RWPE1 (cell line): Measurements from ENCODE around the gene SLC25A22.

Experiments
- CTCF ChIA-PET: fragments of 350-600 bp; sonication (Branson Sonifier 250); formaldehyde crosslinking; extraction: SDS; loops from one replicate; lab custom pipeline; 2021; lab: Yijun Ruan, JAX
- POLR2A ChIA-PET: fragments of 400-600 bp; formaldehyde crosslinking; extraction: SDS; loops from one replicate; lab custom pipeline; 2020; ENCODE audit warnings: antibody characterized with exemption; ENCODE audit not compliant: low non-redundant PET; lab: Yijun Ruan, JAX
- DNase-seq: peaks from one replicate; pipeline ENCODE4 v3.0.0; 2012; ENCODE audit warnings: low spot score
- H3K27ac ChIP-seq: fragments of 450-650 bp; 2 replicates; pipeline ENCODE4 v1.5.1; 2017
- TF ChIP-seq, protein P1 (sequence below): fragments of 450-650 bp; conservative IDR thresholded peaks from 2 replicates; pipeline ENCODE4 v1.5.1; 2017; ENCODE audit warnings: low read depth, mild to moderate bottlenecking

The SLC25A22 gene

DNA sequence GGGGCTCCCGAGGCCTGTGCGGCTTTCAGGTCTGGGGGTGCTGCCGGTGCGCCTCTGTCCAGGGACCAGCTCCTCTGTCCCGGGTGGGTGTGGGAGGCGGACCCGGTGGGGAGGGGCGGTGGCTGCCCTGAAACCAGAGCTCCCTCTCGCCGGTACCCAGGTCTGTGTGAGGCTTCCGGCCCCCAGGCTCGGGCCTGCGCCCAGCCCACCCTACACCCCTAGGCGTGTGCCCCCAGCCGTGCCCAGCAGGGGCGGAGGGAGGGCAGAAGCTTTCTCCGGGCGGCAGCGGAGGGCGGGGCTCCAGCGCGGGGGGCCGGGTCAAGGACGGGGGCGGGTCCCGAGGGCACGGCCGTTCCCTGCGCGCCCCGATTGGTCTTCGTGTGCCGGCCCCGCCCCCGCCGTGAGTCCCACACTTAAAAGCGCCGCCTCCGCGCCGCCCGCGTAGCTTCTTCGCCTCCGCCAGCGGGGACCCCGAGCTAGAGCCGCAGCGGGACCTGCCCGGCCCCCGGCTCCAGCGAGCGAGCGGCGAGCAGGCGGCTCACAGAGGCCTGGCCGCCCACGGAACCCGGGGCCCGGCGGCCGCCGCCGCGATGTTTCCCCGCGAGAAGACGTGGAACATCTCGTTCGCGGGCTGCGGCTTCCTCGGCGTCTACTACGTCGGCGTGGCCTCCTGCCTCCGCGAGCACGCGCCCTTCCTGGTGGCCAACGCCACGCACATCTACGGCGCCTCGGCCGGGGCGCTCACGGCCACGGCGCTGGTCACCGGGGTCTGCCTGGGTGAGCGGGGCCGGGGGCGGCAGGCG is 21.2 kb upstream of the SLC25A22 start:
- POLR2A ChIA-PET: interaction anchor here (0.7 to 1.6 kb wide), 9 partner anchors 10 to 48 kb away, joined by 3 to 10 read pairs (median 4); partner anchors contain the start of genes CD151, POLR2L, RPLP2 and TSPAN4
- TF ChIP-seq, protein P1, sequence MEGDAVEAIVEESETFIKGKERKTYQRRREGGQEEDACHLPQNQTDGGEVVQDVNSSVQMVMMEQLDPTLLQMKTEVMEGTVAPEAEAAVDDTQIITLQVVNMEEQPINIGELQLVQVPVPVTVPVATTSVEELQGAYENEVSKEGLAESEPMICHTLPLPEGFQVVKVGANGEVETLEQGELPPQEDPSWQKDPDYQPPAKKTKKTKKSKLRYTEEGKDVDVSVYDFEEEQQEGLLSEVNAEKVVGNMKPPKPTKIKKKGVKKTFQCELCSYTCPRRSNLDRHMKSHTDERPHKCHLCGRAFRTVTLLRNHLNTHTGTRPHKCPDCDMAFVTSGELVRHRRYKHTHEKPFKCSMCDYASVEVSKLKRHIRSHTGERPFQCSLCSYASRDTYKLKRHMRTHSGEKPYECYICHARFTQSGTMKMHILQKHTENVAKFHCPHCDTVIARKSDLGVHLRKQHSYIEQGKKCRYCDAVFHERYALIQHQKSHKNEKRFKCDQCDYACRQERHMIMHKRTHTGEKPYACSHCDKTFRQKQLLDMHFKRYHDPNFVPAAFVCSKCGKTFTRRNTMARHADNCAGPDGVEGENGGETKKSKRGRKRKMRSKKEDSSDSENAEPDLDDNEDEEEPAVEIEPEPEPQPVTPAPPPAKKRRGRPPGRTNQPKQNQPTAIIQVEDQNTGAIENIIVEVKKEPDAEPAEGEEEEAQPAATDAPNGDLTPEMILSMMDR: no peak
- CTCF ChIA-PET: interaction anchor here (0.7 to 0.8 kb wide), 2 partner anchors 15 to 232 kb away, joined by 3 read pairs; no protein-coding TSS in a partner anchor
- peak overlapping the region; percentile 97 for H3K27ac ChIP-seq
- DNase-seq: peak; percentile 82

DNA sequence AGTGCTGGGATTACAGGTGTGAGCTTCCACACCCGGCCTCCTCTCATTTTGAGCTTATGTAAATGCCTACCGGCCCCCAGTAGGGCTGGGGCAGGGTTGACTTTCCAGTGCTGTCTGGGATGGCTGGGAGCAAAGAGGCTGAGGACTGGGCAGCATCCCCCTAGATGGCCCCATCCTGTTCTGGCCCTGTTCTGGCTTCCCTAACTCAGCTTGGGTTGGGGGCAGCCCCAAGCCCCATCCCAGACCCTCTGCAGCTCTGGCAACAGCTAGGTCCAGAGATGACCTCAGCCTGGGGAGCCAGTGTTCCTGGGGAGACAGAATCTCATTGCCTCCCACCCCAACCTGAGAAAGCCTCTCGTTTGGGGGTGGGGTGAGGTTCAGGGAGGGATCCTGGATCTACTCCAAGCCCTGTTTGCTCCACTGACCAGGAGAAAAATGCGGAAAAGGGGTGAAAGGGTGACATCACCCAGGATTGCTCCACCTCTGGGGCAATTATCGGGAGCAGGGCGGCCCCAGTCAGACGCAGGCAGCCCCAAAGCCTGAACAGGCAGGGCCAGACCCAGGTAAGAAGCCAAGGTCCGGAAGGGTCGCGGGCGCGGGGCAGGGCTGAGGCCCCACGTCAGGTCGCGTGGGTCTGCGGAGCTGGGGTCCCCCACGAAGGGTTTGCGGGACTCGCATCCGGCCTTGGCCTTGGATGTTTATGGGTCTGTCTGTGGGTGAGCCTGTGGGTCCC is 20.5 kb upstream of the SLC25A22 start, which contains the start of gene PNPLA2:
PNPLA2 (plus strand) TSS at position 519 of the 733 bp plus-strand sequence. CDS start 805 bp downstream, outside the sequence.
- POLR2A ChIA-PET: interaction anchor here (0.7 to 1.6 kb wide), 9 partner anchors 9 to 49 kb away, joined by 3 to 10 read pairs (median 4); partner anchors contain the start of genes CD151, POLR2L, RPLP2 and TSPAN4
- CTCF ChIA-PET: interaction anchor here (0.7 kb wide), 1 partner anchor 15 kb away, joined by 3 read pairs; no protein-coding TSS in a partner anchor
- peak within 1 kb of the TSS; percentile 97 for H3K27ac ChIP-seq
- DNase-seq: peak; percentile 74
- TF ChIP-seq, protein P1: no peak

DNA sequence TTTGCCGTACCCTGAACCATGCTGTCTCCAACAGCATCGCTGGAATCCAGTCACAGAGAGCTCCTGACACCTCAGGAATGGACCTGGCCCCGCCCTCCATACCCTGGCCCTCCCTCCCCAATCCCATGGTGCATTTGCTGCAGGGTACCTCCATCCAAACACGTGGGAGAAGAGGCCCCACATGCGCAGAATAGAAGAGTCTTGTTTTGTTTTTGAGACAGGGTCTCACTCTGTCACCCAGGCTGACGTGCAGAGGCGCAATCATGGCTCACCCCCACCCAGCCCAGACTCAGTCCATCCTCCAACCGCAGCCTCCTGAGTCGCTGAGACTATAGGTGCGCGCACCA is 18.3 kb upstream of the SLC25A22 start:
- ChIA-PET POLR2A (no interaction called here), CTCF (interaction anchor here (0.7 to 1.6 kb wide), 2 partner anchors 19 to 31 kb away, joined by 3 to 5 read pairs; partner anchors contain the start of gene SLC25A22)

DNA sequence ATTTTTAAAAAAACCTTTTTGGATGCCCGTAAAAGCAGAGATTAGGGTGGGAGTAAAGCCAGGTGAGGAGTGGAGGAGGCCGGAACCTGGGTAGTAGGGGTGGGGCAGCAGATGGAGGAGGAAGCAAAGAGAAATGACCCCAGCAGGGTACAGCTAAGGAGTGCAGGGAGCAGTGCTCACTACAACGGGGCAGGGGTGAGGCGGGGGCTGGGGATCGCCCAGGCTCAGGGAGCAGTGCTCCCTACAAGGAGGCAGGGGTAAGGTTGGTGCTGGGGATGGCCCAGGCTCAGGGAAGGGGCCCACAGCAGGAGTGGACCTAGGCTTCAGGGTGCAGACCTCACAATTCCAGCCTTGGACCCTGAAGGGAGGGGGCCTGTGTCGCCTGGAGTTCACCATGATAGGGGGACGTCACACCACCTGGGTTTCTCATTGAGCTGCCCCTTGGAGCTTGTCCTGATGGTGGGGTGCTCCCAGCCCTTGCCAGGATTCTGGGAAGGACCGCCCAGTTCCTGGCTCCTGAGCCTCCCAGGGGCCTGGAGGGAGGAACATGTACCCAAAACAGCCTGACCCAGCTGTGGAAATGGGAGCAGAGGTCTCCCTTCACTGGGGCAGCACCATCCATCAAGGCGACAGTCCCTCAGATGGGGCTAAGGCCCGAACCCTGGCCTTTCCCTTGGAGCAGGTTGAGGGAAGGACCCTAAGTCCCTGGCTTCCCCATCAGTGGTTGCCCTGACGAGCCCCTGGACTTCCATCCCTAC is 17.8 kb upstream of the SLC25A22 start:
- peak overlapping the region; percentile 97 for H3K27ac ChIP-seq
- CTCF ChIA-PET: interaction anchor here (0.7 kb wide), 1 partner anchor 18 kb away, joined by 3 read pairs; the partner anchor contains the start of gene SLC25A22
- POLR2A ChIA-PET: no interaction called here
- no peak for DNase-seq
- TF ChIP-seq, protein P1: no peak

More for the DNA sequence above, 18.3 kb upstream of the SLC25A22 start:
- H3K27ac ChIP-seq: peak overlapping the region; percentile 97
- no peak for DNase-seq
- TF ChIP-seq, protein P1: no peak

DNA sequence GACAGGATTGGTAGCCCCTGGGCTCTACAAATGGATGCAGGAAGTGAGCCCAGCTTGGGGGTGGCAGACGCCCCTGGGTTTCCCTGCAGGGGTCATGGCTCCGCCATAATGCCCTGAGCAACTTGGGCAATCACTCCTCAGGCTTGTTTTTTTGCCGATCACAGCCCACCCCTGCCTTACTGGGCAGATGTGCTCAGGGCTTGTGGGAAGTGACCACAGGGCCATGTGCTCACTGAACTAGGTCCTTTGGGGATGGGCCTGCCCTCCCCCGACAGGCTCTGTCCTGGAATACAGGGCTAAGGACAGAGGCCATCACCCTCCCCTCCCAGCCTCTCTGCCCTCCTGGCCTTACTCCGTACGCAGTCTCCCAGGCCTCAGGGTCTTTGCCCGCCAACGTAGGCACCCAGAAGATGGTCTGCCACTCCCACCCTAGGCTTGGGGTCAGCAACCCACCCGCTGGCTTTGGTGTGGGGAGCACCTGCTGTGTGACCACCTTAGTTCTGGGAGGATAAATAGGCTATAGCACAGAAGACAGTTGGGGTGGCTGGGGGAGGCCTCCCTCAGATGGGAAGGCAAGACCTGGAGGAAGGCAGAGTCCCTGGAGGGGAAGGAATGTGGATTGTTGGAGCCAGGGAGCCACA is 15.5 kb upstream of the SLC25A22 start:
- no peak for DNase-seq
- ChIA-PET POLR2A (no interaction called here), CTCF (no interaction called here)
- H3K27ac ChIP-seq: peak overlapping the region; percentile 97
- TF ChIP-seq, protein P1: no peak
